GM12892 (cell line): Measurements from ENCODE around the gene OTOG.

Experiments used
- DNase-seq: peaks from one replicate; pipeline ENCODE4 v3.0.0; 2011; ENCODE audit not compliant: insufficient read length
- FAIRE-seq: peaks from 2 replicates; lab custom pipeline; 2011; peaks lifted over from hg19 to GRCh38; lab: Jason Lieb, UNC
- POLR2A ChIP-seq: IDR thresholded peaks from 2 replicates; pipeline ENCODE4 v1.6.1; 2011; ENCODE audit warnings: low read depth, low read length, control low read depth
- POLR2AphosphoS5 ChIP-seq: IDR thresholded peaks from 2 replicates; pipeline ENCODE4 v1.6.1; 2011; ENCODE audit warnings: low read depth, low read length, control low read depth
- TAF1 ChIP-seq: IDR thresholded peaks from 2 replicates; pipeline ENCODE4 v1.6.1; 2011; ENCODE audit warnings: low read depth, mild to moderate bottlenecking, control low read depth, low read length, borderline replicate concordance

OTOG gene

GRCh38 chr11:17522655-17523054, 24.4 kb upstream of the OTOG start:
- TF ChIP-seq TAF1 (no peak), POLR2A (no peak), POLR2AphosphoS5 (no peak)
- FAIRE-seq (no peak), DNase-seq (no peak)

GRCh38 chr11:17524221-17524620, 22.8 kb upstream of the OTOG start:
- TF ChIP-seq POLR2AphosphoS5: no peak
- no peak for TF ChIP-seq TAF1
- TF ChIP-seq POLR2A: no peak
- DNase-seq (no peak), FAIRE-seq (no peak)

GRCh38 chr11:17525570-17525969, 21.5 kb upstream of the OTOG start:
- DNase-seq (no peak), FAIRE-seq (no peak)
- TF ChIP-seq TAF1 (no peak), POLR2A (no peak), POLR2AphosphoS5 (no peak)

- TF ChIP-seq TAF1: no peak
- TF ChIP-seq POLR2A: no peak
- no peak for TF ChIP-seq POLR2AphosphoS5
- DNase-seq: no peak
- no peak for FAIRE-seq
Measured at GRCh38 chr11:17526326-17526725, 20.7 kb upstream of the OTOG start.

GRCh38 chr11:17526931-17527627, 20.0 kb upstream of the OTOG start:
- FAIRE-seq: no peak
- DNase-seq: no peak
- TF ChIP-seq POLR2A: no peak

- DNase-seq (no peak), FAIRE-seq (no peak)
- no peak for TF ChIP-seq POLR2A
- no peak for TF ChIP-seq POLR2AphosphoS5
- no peak for TF ChIP-seq TAF1
Measured at GRCh38 chr11:17527628-17527995, 19.4 kb upstream of the OTOG start.

GRCh38 chr11:17528181-17528691, 18.8 kb upstream of the OTOG start:
- peak; percentile 63 for DNase-seq
- TF ChIP-seq TAF1: no peak
- TF ChIP-seq POLR2A: no peak
- TF ChIP-seq POLR2AphosphoS5: no peak
- no peak for FAIRE-seq

- no peak for FAIRE-seq
- TF ChIP-seq TAF1 (no peak), POLR2AphosphoS5 (no peak), POLR2A (no peak)
- DNase-seq: no peak
Measured at GRCh38 chr11:17528906-17529843, 17.9 kb upstream of the OTOG start.

- FAIRE-seq: no peak
- no peak for TF ChIP-seq POLR2A
- no peak for TF ChIP-seq POLR2AphosphoS5
- TF ChIP-seq TAF1: no peak
- no peak for DNase-seq
Measured at GRCh38 chr11:17529844-17530185, 17.2 kb upstream of the OTOG start.

- FAIRE-seq: no peak
- TF ChIP-seq POLR2A: no peak
- no peak for TF ChIP-seq TAF1
- no peak for TF ChIP-seq POLR2AphosphoS5
- no peak for DNase-seq
Measured at GRCh38 chr11:17531071-17531600, 15.9 kb upstream of the OTOG start.

- TF ChIP-seq POLR2A (no peak), POLR2AphosphoS5 (no peak), TAF1 (no peak)
- DNase-seq (no peak), FAIRE-seq (no peak)
Measured at GRCh38 chr11:17531636-17532113, 15.4 kb upstream of the OTOG start.
